ENCODE measurements around the gene IL27RA.

IL27RA gene

GRCh38 chr19:14073925-14074838 lies 42.6 kb downstream of the IL27RA start:
- Histone ChIP-seq H3K27ac (no peak overlapping the region), H3K36me3 (ENCODE audit: insufficient read depth, low read length) (no peaks in the 10 kb centered on the region), H3K4me3 (peak overlapping the region; percentile 82), H3K9ac (ENCODE audit: insufficient read length) (peak overlapping the region; percentile 17), H3K9me3 (ENCODE audit: low read depth, low read length) (no peaks in the 10 kb centered on the region)
- no peak for DNase-seq (ENCODE audit: low read depth, low spot score)
- no peak for TF ChIP-seq FOXP2 (optimal IDR thresholded peaks at IDR 0.05; ENCODE audit: control extremely low read depth, extremely low read length, insufficient read depth)
- TF ChIP-seq POLR2AphosphoS5 (IDR thresholded peaks at IDR 0.05; ENCODE audit: borderline replicate concordance, low read depth, low read length): no peak
- no peak for TF ChIP-seq EZH2 (IDR thresholded peaks at IDR 0.05)

GRCh38 chr19:14078411-14078810 lies 46.8 kb downstream of the IL27RA start:
- no peak overlapping the region for H3K9ac ChIP-seq (ENCODE audit: insufficient read length)
- no peak overlapping the region for H3K27ac ChIP-seq
- H3K36me3 ChIP-seq (ENCODE audit: insufficient read depth, low read length): no peaks in the 10 kb centered on the region
- H3K4me3 ChIP-seq: no peak overlapping the region
- H3K9me3 ChIP-seq (ENCODE audit: low read depth, low read length): no peaks in the 10 kb centered on the region
- DNase-seq (ENCODE audit: low read depth, low spot score): no peak
- no peak for TF ChIP-seq POLR2AphosphoS5 (IDR thresholded peaks at IDR 0.05; ENCODE audit: borderline replicate concordance, low read depth, low read length)
- TF ChIP-seq FOXP2 (optimal IDR thresholded peaks at IDR 0.05; ENCODE audit: control extremely low read depth, extremely low read length, insufficient read depth): no peak
- TF ChIP-seq EZH2 (IDR thresholded peaks at IDR 0.05): no peak

- DNase-seq (ENCODE audit: low read depth, low spot score): peak; percentile 98
- Histone ChIP-seq H3K9me3 (ENCODE audit: low read depth, low read length) (no peaks in the 10 kb centered on the region), H3K9ac (ENCODE audit: insufficient read length) (peak overlapping the region; percentile 81), H3K36me3 (ENCODE audit: insufficient read depth, low read length) (no peaks in the 10 kb centered on the region), H3K4me3 (peak overlapping the region; percentile 84), H3K27ac (no peak overlapping the region)
- TF ChIP-seq FOXP2 (optimal IDR thresholded peaks at IDR 0.05; ENCODE audit: control extremely low read depth, extremely low read length, insufficient read depth): no peak
- TF ChIP-seq POLR2AphosphoS5 (IDR thresholded peaks at IDR 0.05; ENCODE audit: borderline replicate concordance, low read depth, low read length): peak; percentile 71
Observed at GRCh38 chr19:14080887-14081796, 49.6 kb downstream of the IL27RA start.

- Histone ChIP-seq H3K27ac (no peak overlapping the region), H3K4me3 (peak overlapping the region; percentile 84), H3K36me3 (ENCODE audit: insufficient read depth, low read length) (no peaks in the 10 kb centered on the region; the same call in 1 of the 2 replicates), H3K9me3 (ENCODE audit: low read depth, low read length) (no peaks in the 10 kb centered on the region), H3K9ac (ENCODE audit: insufficient read length) (peak overlapping the region; percentile 67)
- TF ChIP-seq FOXP2 (optimal IDR thresholded peaks at IDR 0.05; ENCODE audit: control extremely low read depth, extremely low read length, insufficient read depth) (no peak), EZH2 (IDR thresholded peaks at IDR 0.05) (no peak), POLR2AphosphoS5 (IDR thresholded peaks at IDR 0.05; ENCODE audit: borderline replicate concordance, low read depth, low read length) (no peak)
- DNase-seq (ENCODE audit: low read depth, low spot score): no peak
Observed at GRCh38 chr19:14081797-14082674, 50.5 kb downstream of the IL27RA start.

- Histone ChIP-seq H3K27ac (no peak overlapping the region), H3K36me3 (ENCODE audit: insufficient read depth, low read length) (peaks cover 3% of the 10 kb centered on the region), H3K9ac (ENCODE audit: insufficient read length) (no peak overlapping the region), H3K9me3 (ENCODE audit: low read depth, low read length) (no peaks in the 10 kb centered on the region), H3K4me3 (no peak overlapping the region)
- no peak for DNase-seq (ENCODE audit: low read depth, low spot score)
- TF ChIP-seq EZH2 (IDR thresholded peaks at IDR 0.05): no peak
Observed at GRCh38 chr19:14082675-14082960, 51.1 kb downstream of the IL27RA start.

- no peak for DNase-seq (ENCODE audit: low read depth, low spot score)
- TF ChIP-seq EZH2 (IDR thresholded peaks at IDR 0.05) (no peak), POLR2AphosphoS5 (IDR thresholded peaks at IDR 0.05; ENCODE audit: borderline replicate concordance, low read depth, low read length) (no peak), FOXP2 (optimal IDR thresholded peaks at IDR 0.05; ENCODE audit: control extremely low read depth, extremely low read length, insufficient read depth) (no peak)
- Histone ChIP-seq H3K9ac (ENCODE audit: insufficient read length) (no peak within 1 kb of the TSS), H3K36me3 (ENCODE audit: insufficient read depth, low read length) (peaks cover 20% of the 10 kb centered on the region), H3K27ac (no peak within 1 kb of the TSS), H3K4me3 (no peak within 1 kb of the TSS), H3K9me3 (ENCODE audit: low read depth, low read length) (no peaks in the 10 kb centered on the region)
Observed at GRCh38 chr19:14085309-14085995, 53.9 kb downstream of the IL27RA start, which contains the start of gene C19orf67. C19orf67 (minus strand) TSS chr19:14085783; CDS start chr19:14085627, 156 bp downstream.

- TF ChIP-seq FOXP2 (optimal IDR thresholded peaks at IDR 0.05; ENCODE audit: control extremely low read depth, extremely low read length, insufficient read depth) (no peak), POLR2AphosphoS5 (IDR thresholded peaks at IDR 0.05; ENCODE audit: borderline replicate concordance, low read depth, low read length) (no peak), EZH2 (IDR thresholded peaks at IDR 0.05) (no peak)
- Histone ChIP-seq H3K36me3 (ENCODE audit: insufficient read depth, low read length) (peaks cover 20% of the 10 kb centered on the region), H3K9ac (ENCODE audit: insufficient read length) (no peak overlapping the region), H3K27ac (no peak overlapping the region), H3K4me3 (no peak overlapping the region), H3K9me3 (ENCODE audit: low read depth, low read length) (no peaks in the 10 kb centered on the region)
- no peak for DNase-seq (ENCODE audit: low read depth, low spot score)
Observed at GRCh38 chr19:14086098-14086497, 54.5 kb downstream of the IL27RA start.
